SU-DHL-6 (cell line): ENCODE data around the gene PPFIBP2.

Experiments used
- H2AFZ ChIP-seq: fragments of 200-600 bp; sonication (generic); 2 replicates; pipeline ENCODE4 v1.6.1; 2014; ENCODE audit warnings: low read depth, mild to moderate bottlenecking, moderate library complexity, mixed read lengths, antibody characterized with exemption, low read length; ENCODE audit not compliant: severe bottlenecking
- H3F3A ChIP-seq: fragments of 200-600 bp; shearing (Covaris generic); 2 replicates; pipeline ENCODE4 v1.6.0; 2016; ENCODE audit warnings: antibody characterized with exemption, mild to moderate bottlenecking; ENCODE audit not compliant: insufficient read depth
- H3K27ac ChIP-seq: fragments of 200-600 bp; sonication (generic); 2 replicates; pipeline ENCODE4 v1.5.1; 2016; ENCODE audit warnings: low read depth, mild to moderate bottlenecking, low read length, moderate library complexity, mixed read lengths
- H3K27me3 ChIP-seq: fragments of 200-600 bp; sonication (generic), shearing (Covaris generic); 2 replicates; pipeline ENCODE4 v1.6.0; 2014; ENCODE audit warnings: mild to moderate bottlenecking, low read length
- H3K36me3 ChIP-seq: fragments of 200-600 bp; sonication (generic); 2 replicates; pipeline ENCODE4 v1.6.1; 2014; ENCODE audit warnings: mild to moderate bottlenecking, low read length, mixed read lengths
- H3K4me2 ChIP-seq: fragments of 300-600, 200-600 bp; shearing (Covaris generic), sonication (generic); 2 replicates; pipeline ENCODE4 v1.6.0; 2014; ENCODE audit warnings: low read length, low read depth, mild to moderate bottlenecking; ENCODE audit not compliant: poor library complexity, severe bottlenecking
- H3K4me3 ChIP-seq: fragments of 200-600 bp; sonication (generic); 2 replicates; pipeline ENCODE4 v1.5.1; 2014; ENCODE audit warnings: antibody characterized with exemption, low read length, mild to moderate bottlenecking, mixed read lengths; ENCODE audit not compliant: insufficient read depth, poor library complexity, severe bottlenecking
- H3K79me2 ChIP-seq: fragments of 200-600 bp; sonication (generic); 2 replicates; pipeline ENCODE4 v1.6.1; 2014; ENCODE audit warnings: mild to moderate bottlenecking, low read length, moderate library complexity; ENCODE audit not compliant: insufficient read depth
- H3K9ac ChIP-seq: fragments of 200-600 bp; sonication (generic); 2 replicates; pipeline ENCODE4 v1.7.0; 2014; ENCODE audit warnings: mild to moderate bottlenecking, low read length
- H3K9me2 ChIP-seq: fragments of 200-600 bp; sonication (generic); replicated peaks from 2 replicates; pipeline ENCODE4 v1.6.1; 2014; ENCODE audit warnings: low read length; ENCODE audit not compliant: insufficient read depth
- H3K9me3 ChIP-seq: fragments of 200-600 bp; sonication (generic); 2 replicates; pipeline ENCODE4 v1.6.1; 2014; ENCODE audit warnings: low read length, mixed read lengths; ENCODE audit not compliant: insufficient read depth
- H4K20me1 ChIP-seq: fragments of 200-600 bp; sonication (generic); 2 replicates; pipeline ENCODE4 v1.6.1; 2014; ENCODE audit warnings: low read depth, mild to moderate bottlenecking, antibody characterized with exemption, low read length, moderate library complexity, mixed read lengths
- EZH2phosphoT487 ChIP-seq: fragments of 200-600 bp; sonication (generic), shearing (Covaris generic); conservative IDR thresholded peaks from 2 replicates; pipeline ENCODE4 v1.6.1; 2018; ENCODE audit warnings: mild to moderate bottlenecking, antibody characterized with exemption, low read length, moderate library complexity, mixed read lengths
- TF ChIP-seq, protein P1 (sequence below): fragments of 200-600 bp; sonication (generic); IDR thresholded peaks from one replicate; pipeline ENCODE4 v1.5.1; 2017; ENCODE audit warnings: antibody characterized with exemption, mild to moderate bottlenecking, low read length, moderate library complexity; ENCODE audit not compliant: insufficient read depth, poor library complexity, severe bottlenecking

PPFIBP2 gene

GRCh38 chr11:7555052-7555699 is 41.4 kb downstream of the PPFIBP2 start:
- Histone ChIP-seq H3K9ac (no peak overlapping the region), H2AFZ (no peak overlapping the region), H3K9me3 (no peaks in the 10 kb centered on the region), H3F3A (no peaks in the 10 kb centered on the region), H3K4me2 (no peak overlapping the region), H3K79me2 (no peaks in the 10 kb centered on the region), H3K4me3 (no peak overlapping the region), H3K27me3 (no peaks in the 10 kb centered on the region), H4K20me1 (no peaks in the 10 kb centered on the region; the same call in 1 of the 2 replicates), H3K36me3 (no peaks in the 10 kb centered on the region), H3K9me2 (no peaks in the 10 kb centered on the region), H3K27ac (no peak overlapping the region)
- TF ChIP-seq, protein P1, sequence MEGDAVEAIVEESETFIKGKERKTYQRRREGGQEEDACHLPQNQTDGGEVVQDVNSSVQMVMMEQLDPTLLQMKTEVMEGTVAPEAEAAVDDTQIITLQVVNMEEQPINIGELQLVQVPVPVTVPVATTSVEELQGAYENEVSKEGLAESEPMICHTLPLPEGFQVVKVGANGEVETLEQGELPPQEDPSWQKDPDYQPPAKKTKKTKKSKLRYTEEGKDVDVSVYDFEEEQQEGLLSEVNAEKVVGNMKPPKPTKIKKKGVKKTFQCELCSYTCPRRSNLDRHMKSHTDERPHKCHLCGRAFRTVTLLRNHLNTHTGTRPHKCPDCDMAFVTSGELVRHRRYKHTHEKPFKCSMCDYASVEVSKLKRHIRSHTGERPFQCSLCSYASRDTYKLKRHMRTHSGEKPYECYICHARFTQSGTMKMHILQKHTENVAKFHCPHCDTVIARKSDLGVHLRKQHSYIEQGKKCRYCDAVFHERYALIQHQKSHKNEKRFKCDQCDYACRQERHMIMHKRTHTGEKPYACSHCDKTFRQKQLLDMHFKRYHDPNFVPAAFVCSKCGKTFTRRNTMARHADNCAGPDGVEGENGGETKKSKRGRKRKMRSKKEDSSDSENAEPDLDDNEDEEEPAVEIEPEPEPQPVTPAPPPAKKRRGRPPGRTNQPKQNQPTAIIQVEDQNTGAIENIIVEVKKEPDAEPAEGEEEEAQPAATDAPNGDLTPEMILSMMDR: no peak
- TF ChIP-seq EZH2phosphoT487: no peak

DNA sequence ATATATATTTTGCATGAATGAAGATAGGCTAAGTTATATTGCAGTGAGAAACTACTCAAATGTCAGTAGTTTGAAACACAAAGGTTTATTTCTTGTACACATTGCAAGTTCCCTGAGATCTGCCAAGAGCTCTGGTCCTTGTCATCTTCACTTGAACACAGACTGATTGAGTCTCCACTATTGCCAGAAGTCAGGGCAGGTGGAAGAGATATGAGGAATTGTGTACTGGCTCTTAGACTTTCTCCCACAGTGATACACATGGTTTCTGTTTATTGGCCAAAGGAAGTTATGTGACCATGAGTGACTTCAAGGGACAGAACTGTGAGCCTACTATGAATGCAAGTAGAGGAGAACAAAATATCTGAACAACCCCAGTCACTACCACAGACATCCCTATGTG is 44.2 kb downstream of the PPFIBP2 start:
- H3K79me2 ChIP-seq: no peaks in the 10 kb centered on the region
- H3K27me3 ChIP-seq: no peaks in the 10 kb centered on the region
- H2AFZ ChIP-seq: no peak overlapping the region
- no peak overlapping the region for H3K9ac ChIP-seq
- H3K9me3 ChIP-seq: no peaks in the 10 kb centered on the region
- TF ChIP-seq EZH2phosphoT487: no peak
- TF ChIP-seq, protein P1: no peak
- no peaks in the 10 kb centered on the region for H3K36me3 ChIP-seq
- H4K20me1 ChIP-seq: no peaks in the 10 kb centered on the region
- no peak overlapping the region for H3K27ac ChIP-seq
- H3F3A ChIP-seq: no peaks in the 10 kb centered on the region
- no peaks in the 10 kb centered on the region for H3K9me2 ChIP-seq
- no peak overlapping the region for H3K4me2 ChIP-seq
- H3K4me3 ChIP-seq: no peak overlapping the region

DNA sequence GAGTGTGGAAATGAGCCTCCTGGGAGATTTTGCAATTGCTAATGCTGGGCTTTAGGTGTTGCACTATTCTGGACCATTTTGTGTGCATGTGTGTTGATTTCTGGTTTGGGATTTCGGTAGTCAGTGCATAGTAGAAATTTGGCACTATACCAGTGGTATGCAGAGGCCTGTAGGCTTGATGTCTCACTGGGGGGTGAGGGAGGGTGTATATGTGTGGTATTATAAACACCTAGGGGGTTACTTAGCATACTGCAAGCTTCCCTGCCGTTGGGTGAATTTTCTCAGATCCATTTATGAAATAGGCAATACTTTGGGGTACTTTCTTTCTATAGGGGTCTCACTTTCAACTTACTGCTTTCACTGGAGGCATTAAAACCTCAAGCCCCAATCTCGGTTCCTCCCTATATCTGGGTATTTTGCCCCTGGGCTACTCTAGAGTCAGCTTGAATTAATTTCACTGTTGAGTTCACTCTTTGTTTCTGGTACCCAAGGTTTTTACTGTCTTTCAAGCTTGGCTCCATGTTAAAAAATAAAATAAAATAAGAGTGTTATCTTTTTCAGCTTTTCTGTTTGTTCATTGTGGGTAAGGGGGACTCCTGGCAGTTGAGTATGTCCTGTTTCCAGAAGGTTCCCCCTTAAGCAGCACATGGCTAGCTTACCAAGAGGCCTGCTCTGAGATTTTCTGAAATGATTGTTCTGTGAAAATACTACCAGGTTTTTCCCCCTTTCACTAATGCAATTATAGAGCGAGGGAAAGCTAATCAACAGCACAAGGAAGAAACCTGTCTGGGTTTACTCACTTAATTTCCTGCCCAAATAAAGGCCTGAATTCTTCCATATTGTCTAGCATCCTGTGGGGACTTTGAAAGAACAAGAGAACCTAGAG is 45.8 kb downstream of the PPFIBP2 start:
- H3K27me3 ChIP-seq: no peaks in the 10 kb centered on the region
- TF ChIP-seq, protein P1: no peak
- no peak for TF ChIP-seq EZH2phosphoT487
- no peaks in the 10 kb centered on the region for H3K36me3 ChIP-seq
- H3K4me2 ChIP-seq: no peak overlapping the region
- no peak overlapping the region for H3K27ac ChIP-seq
- no peaks in the 10 kb centered on the region for H3F3A ChIP-seq
- H3K79me2 ChIP-seq: no peaks in the 10 kb centered on the region
- no peak overlapping the region for H2AFZ ChIP-seq
- H3K4me3 ChIP-seq: no peak overlapping the region
- no peaks in the 10 kb centered on the region for H3K9me3 ChIP-seq
- no peaks in the 10 kb centered on the region for H3K9me2 ChIP-seq
- no peak overlapping the region for H3K9ac ChIP-seq
- H4K20me1 ChIP-seq: no peaks in the 10 kb centered on the region
